SKM-1 (cell line): ENCODE measurements around the gene MAGED2.
A peak's percentile ranks its signal among the peaks of the same experiment; 100 is the strongest.
"Not testable (repeated sequence)": the region's sequence is repeated elsewhere in the genome, so short reads cannot be mapped to it uniquely, and the experiment has no call there.

Experiments used
- DNase-seq: peaks from one replicate; lab custom pipeline; 2025; ENCODE audit not compliant: unreplicated experiment; lab: John Stamatoyannopoulos, UW

The MAGED2 gene

GRCh38 chrX:54807524-54808108 lies at the start of gene MAGED2:
Gene MAGED2 (plus strand): TSS chrX:54807745. CDS start chrX:54809332, 1,587 bp downstream.
- no peak for DNase-seq

- DNase-seq, result no peak
Measured at GRCh38 chrX:54758114-54759055, 49.2 kb upstream of the MAGED2 start.

GRCh38 chrX:54774391-54775094 lies 33.0 kb upstream of the MAGED2 start:
- DNase-seq, result not testable (repeated sequence)

- no peak for DNase-seq
Measured at GRCh38 chrX:54776061-54776460, 31.5 kb upstream of the MAGED2 start.

- DNase-seq, result no peak
Measured at GRCh38 chrX:54776987-54777672, 30.4 kb upstream of the MAGED2 start.

- no peak for DNase-seq
Measured at GRCh38 chrX:54785901-54786300, 21.6 kb upstream of the MAGED2 start.

- DNase-seq, result no peak
Measured at GRCh38 chrX:54786967-54787366, 20.6 kb upstream of the MAGED2 start.

- DNase-seq, result no peak
Measured at GRCh38 chrX:54788446-54788845, 19.1 kb upstream of the MAGED2 start.

- not testable (repeated sequence) for DNase-seq
Measured at GRCh38 chrX:54789405-54789804, 18.1 kb upstream of the MAGED2 start.

- DNase-seq, result no peak
Measured at GRCh38 chrX:54794028-54794427, 13.5 kb upstream of the MAGED2 start.

GRCh38 chrX:54794795-54795194 lies 12.8 kb upstream of the MAGED2 start:
- DNase-seq, result no peak

GRCh38 chrX:54798137-54798536 lies 9.4 kb upstream of the MAGED2 start, which contains the start of gene ITIH6:
Gene ITIH6 (minus strand): TSS chrX:54798255. CDS start chrX:54798210, 45 bp downstream.
- no peak for DNase-seq

GRCh38 chrX:54799046-54799445 lies 8.5 kb upstream of the MAGED2 start:
- DNase-seq, result no peak

- no peak for DNase-seq
Measured at GRCh38 chrX:54808109-54808604, 612 bp downstream of the MAGED2 start.

GRCh38 chrX:54808605-54809483 lies 1.3 kb downstream of the MAGED2 start:
- peak; percentile 72 for DNase-seq

- no peak for DNase-seq
Measured at GRCh38 chrX:54810532-54810931, 3.0 kb downstream of the MAGED2 start.

- no peak for DNase-seq
Measured at GRCh38 chrX:54811301-54811885, 3.8 kb downstream of the MAGED2 start.

GRCh38 chrX:54812306-54812705 lies 4.8 kb downstream of the MAGED2 start:
- no peak for DNase-seq

GRCh38 chrX:54817220-54817820 lies 9.8 kb downstream of the MAGED2 start:
- no peak for DNase-seq
